A549 (cell line): ENCODE data around the gene MST1.

Experiments used
- MAX ChIP-seq: IDR thresholded peaks from 2 replicates; pipeline ENCODE4 v1.6.1; 2012
- NR3C1 ChIP-seq: fragments of >200 bp; sonication (Bioruptor Twin); formaldehyde crosslinking; IDR thresholded peaks from 3 replicates; pipeline ENCODE4 v1.6.1; 2017

- TF ChIP-seq MAX (no peak), NR3C1 (no peak)
Observed at GRCh38 chr3:49683162-49683561, 6.1 kb downstream of the MST1 start.
